Activated CD4-positive, CD25-positive, alpha-beta regulatory T cell treated with anti-CD3 and anti-CD28 coated beads, Interleukin-2, amount 50 U/mL, for 72 hours (primary cell): Measurements from ENCODE around the gene HCK.

Experiments
- DNase-seq: peaks from one replicate; pipeline ENCODE4 v3.0.0; 2021

HCK gene

DNA sequence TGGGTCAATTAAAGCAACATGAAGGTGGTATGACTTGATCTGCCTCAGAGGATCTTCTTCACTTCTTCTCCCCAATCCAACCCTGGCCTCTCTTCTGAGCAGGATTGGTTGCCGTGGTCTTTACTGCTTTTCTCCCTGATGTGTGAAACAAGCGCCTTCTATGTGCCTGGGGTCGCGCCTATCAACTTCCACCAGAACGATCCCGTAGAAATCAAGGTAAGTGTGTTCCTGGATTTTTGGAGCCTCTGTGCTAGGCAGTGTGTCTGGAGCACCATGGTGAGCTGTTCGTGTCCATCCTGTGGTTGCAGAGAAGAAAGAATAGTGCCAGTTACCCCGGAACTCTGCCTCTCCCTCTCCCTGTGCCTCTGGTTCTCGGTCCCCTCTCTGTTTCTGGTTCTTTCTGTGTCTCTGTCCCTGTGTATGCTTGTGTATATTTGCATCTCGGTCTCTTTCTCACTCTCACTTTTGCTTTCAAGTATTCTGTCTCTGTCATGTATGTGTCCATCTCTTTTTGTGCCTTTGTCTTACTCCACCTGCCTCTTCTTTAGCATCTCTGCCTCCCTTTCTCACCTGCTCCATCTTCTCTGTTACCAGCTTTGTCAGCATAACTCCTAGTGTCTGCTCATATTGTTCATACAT, 81.0 kb downstream of the HCK start:
- no peak for DNase-seq

DNA sequence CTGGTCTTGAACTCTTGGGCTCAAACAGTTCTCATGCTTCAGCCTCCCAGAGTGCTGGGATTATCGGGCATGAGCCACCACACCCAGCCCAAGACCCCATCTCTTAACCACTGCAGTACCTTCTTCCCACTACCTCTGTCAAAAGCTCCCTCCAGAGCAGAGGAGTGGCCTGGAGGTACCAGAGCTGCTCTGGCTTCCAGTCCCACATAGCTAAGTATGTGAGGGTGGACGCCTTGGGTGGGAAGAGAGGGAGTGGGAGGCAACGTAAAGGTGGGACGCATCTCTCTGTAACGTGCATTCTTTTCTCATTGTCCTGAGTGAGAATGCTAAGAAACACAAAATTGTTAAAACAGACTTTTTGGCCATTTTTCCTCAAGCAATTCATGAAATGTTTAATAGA, 82.0 kb downstream of the HCK start:
- no peak for DNase-seq

GRCh38 chr20:32135983-32136515, 84.0 kb downstream of the HCK start:
- no peak for DNase-seq

GRCh38 chr20:32138921-32139320, 86.9 kb downstream of the HCK start:
- no peak for DNase-seq

DNA sequence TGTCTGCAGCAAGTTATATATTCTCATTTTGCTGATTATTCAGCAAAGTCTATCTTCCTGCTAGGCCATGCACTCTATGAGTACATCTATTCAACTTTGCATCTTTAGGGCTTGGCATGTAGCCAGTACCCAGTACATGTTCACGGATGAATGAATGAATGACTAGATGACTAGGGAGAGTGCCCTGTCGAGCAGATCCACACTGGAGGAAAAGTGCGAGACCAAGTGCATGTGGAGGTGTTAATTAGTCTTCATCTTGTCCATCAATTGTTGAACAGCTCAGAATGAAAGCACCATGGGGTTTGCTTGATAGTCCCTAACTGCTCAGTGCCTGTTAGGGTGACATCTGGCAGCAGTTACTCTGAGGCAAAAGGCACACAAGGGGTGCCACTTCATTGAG, 87.9 kb downstream of the HCK start:
- DNase-seq: no peak

GRCh38 chr20:32140603-32141002, 88.6 kb downstream of the HCK start:
- DNase-seq: no peak

DNA sequence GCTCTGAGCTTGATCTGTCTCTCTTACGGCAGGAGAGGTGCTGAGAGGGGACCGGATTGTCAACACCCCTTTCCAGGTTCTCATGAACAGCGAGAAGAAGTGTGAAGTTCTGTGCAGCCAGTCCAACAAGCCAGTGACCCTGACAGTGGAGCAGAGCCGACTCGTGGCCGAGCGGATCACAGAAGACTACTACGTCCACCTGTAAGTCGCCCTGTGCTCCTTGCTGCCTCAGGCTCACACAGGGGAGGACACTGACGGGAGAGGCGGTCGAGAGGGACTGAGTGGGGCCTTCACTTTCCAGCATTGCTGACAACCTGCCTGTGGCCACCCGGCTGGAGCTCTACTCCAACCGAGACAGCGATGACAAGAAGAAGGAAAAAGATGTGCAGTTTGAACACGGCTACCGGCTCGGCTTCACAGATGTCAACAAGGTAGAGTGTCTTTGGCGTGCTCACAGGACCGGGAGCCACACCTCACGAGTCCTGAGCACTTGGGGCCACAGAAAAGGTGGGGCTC, 89.5 kb downstream of the HCK start:
- no peak for DNase-seq

DNA sequence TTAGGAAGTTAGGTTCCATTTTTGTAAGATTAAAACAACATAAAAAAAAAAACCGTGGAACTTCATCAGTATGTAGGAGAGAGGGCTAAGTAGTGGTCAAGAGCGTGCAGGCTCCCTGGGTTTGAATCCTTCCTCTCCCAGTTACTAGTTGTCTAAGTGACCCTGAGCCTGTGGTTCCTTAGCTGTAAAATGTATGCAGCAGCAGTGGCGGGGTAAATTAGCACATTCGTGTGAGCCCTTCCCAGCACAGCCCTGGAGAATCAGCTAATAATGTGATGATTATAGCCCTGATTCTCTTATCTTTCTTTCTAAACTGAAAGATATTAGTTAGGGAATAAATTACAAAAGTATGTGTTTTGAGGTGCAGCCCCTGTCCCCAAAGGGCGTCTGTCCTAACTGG, 90.0 kb downstream of the HCK start:
- DNase-seq: no peak

GRCh38 chr20:32142991-32143390, 90.9 kb downstream of the HCK start:
- no peak for DNase-seq

GRCh38 chr20:32144898-32145662, 93.0 kb downstream of the HCK start:
- no peak for DNase-seq

DNA sequence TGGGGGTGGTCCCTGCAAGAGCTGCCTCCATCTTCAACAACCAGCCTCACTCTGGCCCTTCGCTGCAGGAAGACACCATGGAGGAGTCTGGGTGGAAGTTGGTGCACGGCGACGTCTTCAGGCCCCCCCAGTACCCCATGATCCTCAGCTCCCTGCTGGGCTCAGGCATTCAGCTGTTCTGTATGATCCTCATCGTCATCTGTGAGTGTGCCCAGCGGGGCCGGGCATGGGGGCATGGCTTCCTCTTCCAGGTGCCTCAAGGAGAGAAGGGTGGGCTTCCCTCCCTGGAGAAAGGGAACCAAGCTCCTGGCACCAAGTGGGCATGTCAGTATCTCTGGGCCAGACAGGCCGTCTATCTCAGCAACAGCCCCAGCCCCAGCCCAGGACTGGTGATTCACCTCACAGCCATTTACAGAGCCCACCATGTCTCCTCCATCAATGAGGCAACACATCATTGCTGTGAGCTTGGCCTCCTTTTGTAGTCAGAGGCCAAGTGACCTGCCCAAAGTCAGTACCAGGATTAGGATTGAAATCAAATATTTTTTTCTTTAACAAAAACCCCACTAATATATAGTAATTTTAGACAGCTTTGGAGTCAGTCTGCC, 97.6 kb downstream of the HCK start:
- no peak for DNase-seq

GRCh38 chr20:32150291-32150848, 98.3 kb downstream of the HCK start:
- no peak for DNase-seq
